ENCODE results near the gene CLIC5.
"Not testable (repeated sequence)": the region's sequence is repeated elsewhere in the genome, so short reads cannot be mapped to it uniquely, and the experiment has no call there.

DNA sequence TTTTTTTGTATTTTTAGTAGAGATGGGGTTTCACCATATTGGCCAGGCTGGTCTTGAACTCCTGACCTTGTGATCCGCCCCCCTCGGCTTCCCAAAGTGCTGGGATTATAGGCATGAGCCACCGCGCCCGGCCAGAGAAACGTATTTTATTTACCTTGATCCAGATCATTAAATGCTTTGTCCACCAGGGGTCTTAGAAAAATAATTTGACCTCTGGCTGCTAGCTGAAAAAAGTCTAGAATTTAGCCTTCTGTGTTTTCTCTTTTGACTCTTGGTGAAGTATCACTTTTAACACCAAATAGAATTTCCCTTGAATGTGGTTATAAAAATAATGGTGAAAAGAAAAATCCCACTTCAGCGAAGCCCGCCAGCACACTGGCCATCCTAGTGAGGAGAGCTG lies 89.2 kb downstream of the CLIC5 start:
- TF ChIP-seq, protein P1, sequence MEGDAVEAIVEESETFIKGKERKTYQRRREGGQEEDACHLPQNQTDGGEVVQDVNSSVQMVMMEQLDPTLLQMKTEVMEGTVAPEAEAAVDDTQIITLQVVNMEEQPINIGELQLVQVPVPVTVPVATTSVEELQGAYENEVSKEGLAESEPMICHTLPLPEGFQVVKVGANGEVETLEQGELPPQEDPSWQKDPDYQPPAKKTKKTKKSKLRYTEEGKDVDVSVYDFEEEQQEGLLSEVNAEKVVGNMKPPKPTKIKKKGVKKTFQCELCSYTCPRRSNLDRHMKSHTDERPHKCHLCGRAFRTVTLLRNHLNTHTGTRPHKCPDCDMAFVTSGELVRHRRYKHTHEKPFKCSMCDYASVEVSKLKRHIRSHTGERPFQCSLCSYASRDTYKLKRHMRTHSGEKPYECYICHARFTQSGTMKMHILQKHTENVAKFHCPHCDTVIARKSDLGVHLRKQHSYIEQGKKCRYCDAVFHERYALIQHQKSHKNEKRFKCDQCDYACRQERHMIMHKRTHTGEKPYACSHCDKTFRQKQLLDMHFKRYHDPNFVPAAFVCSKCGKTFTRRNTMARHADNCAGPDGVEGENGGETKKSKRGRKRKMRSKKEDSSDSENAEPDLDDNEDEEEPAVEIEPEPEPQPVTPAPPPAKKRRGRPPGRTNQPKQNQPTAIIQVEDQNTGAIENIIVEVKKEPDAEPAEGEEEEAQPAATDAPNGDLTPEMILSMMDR (IDR thresholded peaks at IDR 0.05): peak in 2 of 3 experiments; percentile 11 to 26
- TF ChIP-seq POLR2A (IDR thresholded peaks at IDR 0.05): not testable (repeated sequence)

Measured in testis (tissue), 2 donors.